Activated CD8-positive, alpha-beta memory T cell treated with anti-CD3 and anti-CD28 coated beads, Interleukin-2, amount 10 ng/mL, durations not matched to agents 7 days and 5 days (primary cell): Measurements from ENCODE around the gene SHISA9. TPM values are rescaled to one million over a fixed set of nuclear protein-coding genes. Genes with fewer than 3 reads are reported as not detected.

Experiments
- ATAC-seq: fragments of 150-1000 bp; cut with Tn5 transposase; one replicate; pipeline ENCODE4 v1.10.0; 2021; ENCODE audit warnings: moderate library complexity
- CTCF ChIA-PET: fragments of 350-600 bp; sonication (Branson Sonifier 250); formaldehyde crosslinking; loops from one replicate; lab custom pipeline; 2021; ENCODE audit warnings: antibody characterized with exemption; lab: Charles Lee
- DNase-seq: peaks from one replicate; pipeline ENCODE4 v3.0.0-alpha.2; 2020
- H3K27ac Mint-ChIP-seq: one replicate; pipeline ENCODE4 v1.8.0; 2021; ENCODE audit warnings: mild to moderate bottlenecking, mixed read lengths
- H3K27me3 Mint-ChIP-seq: one replicate; pipeline ENCODE4 v1.8.0; 2021; ENCODE audit warnings: mixed read lengths
- H3K36me3 Mint-ChIP-seq: one replicate; pipeline ENCODE4 v1.8.0; 2021; ENCODE audit warnings: mild to moderate bottlenecking, mixed read lengths
- H3K4me1 Mint-ChIP-seq: one replicate; pipeline ENCODE4 v1.8.0; 2021; ENCODE audit warnings: mixed read lengths
- H3K4me3 Mint-ChIP-seq: one replicate; pipeline ENCODE4 v1.8.0; 2021; ENCODE audit warnings: mild to moderate bottlenecking, moderate library complexity, mixed read lengths
- H3K9me3 Mint-ChIP-seq: one replicate; pipeline ENCODE4 v1.8.0; 2022; ENCODE audit warnings: low read depth, mixed read lengths
- total RNA-seq, 2 experiments: library from RNA; stranded (reverse); gene quantifications; one replicate each; pipeline ENCODE4 v1.2.3, GENCODE V29; 2021

The SHISA9 gene
- total RNA-seq, 2 experiments from 2014 or later = 0.21 TPM; not detected in 1

GRCh38 chr16:13060932-13061331, 159.5 kb downstream of the SHISA9 start:
- Mint-ChIP-seq H3K4me3 (no peak overlapping the region), H3K4me1 (no peaks in the 10 kb centered on the region), H3K27me3 (no peaks in the 10 kb centered on the region), H3K36me3 (no peaks in the 10 kb centered on the region), H3K9me3 (peaks cover 14% of the 10 kb centered on the region), H3K27ac (no peak overlapping the region)
- CTCF ChIA-PET = no interaction called here
- ATAC-seq (no peak), DNase-seq (no peak)

DNA sequence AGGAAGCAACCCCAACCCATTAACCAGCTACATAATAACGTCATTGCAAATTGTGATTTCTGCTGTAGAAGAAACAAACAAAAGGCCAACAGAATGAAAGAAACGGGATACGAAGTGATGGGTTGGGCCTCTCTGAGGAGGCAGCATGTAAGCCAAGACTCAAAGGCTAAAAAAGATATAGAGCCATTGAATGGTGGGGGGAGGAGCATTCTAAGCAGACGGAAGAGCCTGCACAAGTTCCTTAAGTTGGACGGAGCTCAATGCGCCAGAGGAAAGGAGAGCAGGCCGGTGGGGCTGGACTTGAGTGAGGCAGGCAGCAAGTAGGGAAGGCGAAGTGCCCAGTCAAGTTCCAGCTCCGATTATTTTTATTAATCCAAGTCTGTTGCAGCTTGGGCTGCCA, 160.3 kb downstream of the SHISA9 start:
- Mint-ChIP-seq H3K27me3 (no peaks in the 10 kb centered on the region), H3K9me3 (peaks cover 14% of the 10 kb centered on the region), H3K4me1 (no peaks in the 10 kb centered on the region), H3K36me3 (no peaks in the 10 kb centered on the region), H3K4me3 (no peak overlapping the region), H3K27ac (no peak overlapping the region)
- DNase-seq (no peak), ATAC-seq (no peak)
- CTCF ChIA-PET = no interaction called here

DNA sequence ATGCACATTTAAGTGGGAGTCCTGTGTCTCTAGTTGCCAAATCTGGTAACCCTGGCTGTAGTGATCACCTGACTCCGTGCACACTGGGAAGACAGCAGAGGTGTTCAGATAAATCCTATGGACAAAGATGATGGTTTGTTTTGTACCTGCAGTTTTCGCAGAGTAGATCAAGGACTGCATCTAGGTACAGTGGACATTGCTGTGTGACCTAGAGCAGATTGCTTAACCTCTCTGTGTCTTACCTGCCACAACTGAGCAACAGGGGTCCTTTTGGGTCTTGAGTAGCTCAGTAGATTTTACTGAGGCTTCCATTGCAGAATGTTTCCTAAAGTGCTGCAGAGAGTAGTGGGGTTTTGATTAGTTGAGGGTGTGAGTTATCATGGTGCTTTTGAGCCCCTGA, 160.8 kb downstream of the SHISA9 start:
- ATAC-seq = no peak
- Mint-ChIP-seq H3K27ac (no peak overlapping the region), H3K27me3 (no peaks in the 10 kb centered on the region), H3K4me1 (no peaks in the 10 kb centered on the region), H3K4me3 (no peak overlapping the region), H3K36me3 (no peaks in the 10 kb centered on the region), H3K9me3 (peaks cover 14% of the 10 kb centered on the region)
- no peak for DNase-seq
- CTCF ChIA-PET = no interaction called here

DNA sequence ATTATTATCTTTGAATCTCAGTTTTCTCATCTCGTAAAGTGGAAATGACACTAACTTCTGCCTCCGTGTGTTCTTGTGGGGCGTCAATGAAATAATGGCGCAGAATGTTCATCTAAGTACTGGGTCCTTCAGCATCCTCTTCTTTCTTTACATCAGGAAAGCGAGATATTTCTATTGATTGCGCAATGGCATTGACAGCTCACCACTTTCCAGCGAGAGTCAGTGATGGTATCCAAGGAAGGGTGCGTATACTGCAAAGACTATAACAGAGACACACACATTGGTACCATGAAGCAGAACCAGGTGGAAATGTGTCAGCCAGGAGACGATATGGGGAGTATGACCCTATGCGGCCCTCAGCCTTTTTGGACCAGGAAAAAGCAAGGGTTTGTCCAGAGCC, 162.1 kb downstream of the SHISA9 start:
- H3K27ac Mint-ChIP-seq = no peak overlapping the region
- no peaks in the 10 kb centered on the region for H3K27me3 Mint-ChIP-seq
- H3K4me3 Mint-ChIP-seq = no peak overlapping the region
- DNase-seq = no peak
- CTCF ChIA-PET = no interaction called here
- H3K36me3 Mint-ChIP-seq = no peaks in the 10 kb centered on the region
- no peaks in the 10 kb centered on the region for H3K4me1 Mint-ChIP-seq
- no peak for ATAC-seq
- H3K9me3 Mint-ChIP-seq = peaks cover 15% of the 10 kb centered on the region

DNA sequence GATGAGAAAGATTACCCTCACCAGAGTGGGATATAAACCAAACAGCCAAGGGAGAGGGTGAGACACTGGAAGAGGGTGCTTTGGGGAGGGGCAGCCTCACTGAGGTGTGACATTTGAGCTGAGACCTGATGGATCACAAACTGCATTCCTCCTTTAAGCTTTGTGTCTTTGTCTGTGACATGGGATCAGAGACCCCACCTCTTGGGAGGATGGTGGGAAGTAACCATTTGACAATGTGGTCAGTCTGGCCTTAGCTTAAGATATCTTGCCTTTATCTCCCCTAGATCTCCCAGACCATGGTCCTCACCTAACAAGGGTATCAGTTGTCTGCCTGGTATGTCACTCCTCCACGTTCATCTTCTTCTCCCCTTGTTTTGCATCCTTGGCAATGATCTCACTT, 163.4 kb downstream of the SHISA9 start:
- Mint-ChIP-seq H3K9me3 (peaks cover 18% of the 10 kb centered on the region), H3K27ac (no peak overlapping the region), H3K4me3 (no peak overlapping the region), H3K36me3 (no peaks in the 10 kb centered on the region), H3K4me1 (no peaks in the 10 kb centered on the region), H3K27me3 (no peaks in the 10 kb centered on the region)
- DNase-seq (no peak), ATAC-seq (no peak)
- CTCF ChIA-PET = no interaction called here

- Mint-ChIP-seq H3K9me3 (peaks cover 20% of the 10 kb centered on the region), H3K27me3 (no peaks in the 10 kb centered on the region), H3K36me3 (no peaks in the 10 kb centered on the region), H3K27ac (no peak overlapping the region), H3K4me3 (no peak overlapping the region), H3K4me1 (no peaks in the 10 kb centered on the region)
- ATAC-seq = no peak
- no peak for DNase-seq
- CTCF ChIA-PET = no interaction called here
Observed at GRCh38 chr16:13067648-13068047, 166.2 kb downstream of the SHISA9 start.

GRCh38 chr16:13068912-13069583, 167.7 kb downstream of the SHISA9 start:
- CTCF ChIA-PET = no interaction called here
- Mint-ChIP-seq H3K9me3 (peaks cover 17% of the 10 kb centered on the region), H3K36me3 (no peaks in the 10 kb centered on the region), H3K27ac (no peak overlapping the region), H3K4me1 (no peaks in the 10 kb centered on the region), H3K4me3 (no peak overlapping the region), H3K27me3 (no peaks in the 10 kb centered on the region)
- ATAC-seq (no peak), DNase-seq (no peak)

GRCh38 chr16:13070268-13070667, 168.9 kb downstream of the SHISA9 start:
- CTCF ChIA-PET = no interaction called here
- H3K27ac Mint-ChIP-seq = no peak overlapping the region
- ATAC-seq (no peak), DNase-seq (no peak)
- no peaks in the 10 kb centered on the region for H3K27me3 Mint-ChIP-seq
- no peaks in the 10 kb centered on the region for H3K36me3 Mint-ChIP-seq
- H3K4me3 Mint-ChIP-seq = no peak overlapping the region
- H3K9me3 Mint-ChIP-seq = peaks cover 12% of the 10 kb centered on the region
- no peaks in the 10 kb centered on the region for H3K4me1 Mint-ChIP-seq

DNA sequence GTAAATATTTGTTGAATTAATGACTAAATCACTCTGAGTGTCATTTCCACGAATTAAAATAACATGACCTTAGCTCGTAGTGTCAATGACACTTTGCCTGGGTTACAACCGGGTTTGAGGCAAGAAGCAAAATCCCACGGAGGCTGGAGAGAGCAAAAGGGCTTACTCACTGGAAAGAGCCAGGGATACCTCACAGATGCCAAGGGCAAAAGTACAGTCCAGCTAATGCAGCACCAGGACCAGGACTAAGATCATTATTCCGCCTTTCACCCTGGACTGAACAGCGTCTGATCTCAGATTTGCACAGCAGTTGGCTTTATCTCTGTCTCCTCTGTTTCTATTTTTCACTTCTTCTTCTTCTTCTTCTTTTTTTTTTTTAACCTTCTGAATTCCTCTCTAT, 175.5 kb downstream of the SHISA9 start:
- Mint-ChIP-seq H3K27me3 (no peaks in the 10 kb centered on the region), H3K4me1 (no peaks in the 10 kb centered on the region), H3K36me3 (no peaks in the 10 kb centered on the region), H3K4me3 (no peak overlapping the region), H3K27ac (no peak overlapping the region), H3K9me3 (no peaks in the 10 kb centered on the region)
- DNase-seq (no peak), ATAC-seq (no peak)
- CTCF ChIA-PET = no interaction called here

DNA sequence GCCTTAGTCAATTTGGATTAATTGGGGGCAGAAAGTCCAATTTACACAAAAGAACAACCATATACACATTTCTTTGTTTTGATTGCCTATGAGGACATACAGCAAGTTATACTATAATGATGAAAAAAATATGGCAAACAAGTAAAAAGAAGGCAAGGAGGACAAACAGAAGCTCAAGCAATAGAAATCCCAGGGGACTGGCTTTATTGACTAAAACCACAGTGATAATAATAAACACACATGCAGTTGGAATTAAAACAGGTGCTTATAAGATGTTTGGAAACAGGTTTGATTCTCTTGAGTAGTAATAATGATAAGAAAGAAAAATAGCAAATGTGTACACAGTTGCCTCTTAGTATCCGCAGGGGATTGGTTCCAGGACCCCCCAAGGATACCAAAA, 176.4 kb downstream of the SHISA9 start:
- CTCF ChIA-PET = no interaction called here
- ATAC-seq = no peak
- no peak overlapping the region for H3K4me3 Mint-ChIP-seq
- H3K9me3 Mint-ChIP-seq = no peaks in the 10 kb centered on the region
- H3K4me1 Mint-ChIP-seq = no peaks in the 10 kb centered on the region
- no peak for DNase-seq
- H3K36me3 Mint-ChIP-seq = no peaks in the 10 kb centered on the region
- no peak overlapping the region for H3K27ac Mint-ChIP-seq
- H3K27me3 Mint-ChIP-seq = no peaks in the 10 kb centered on the region

DNA sequence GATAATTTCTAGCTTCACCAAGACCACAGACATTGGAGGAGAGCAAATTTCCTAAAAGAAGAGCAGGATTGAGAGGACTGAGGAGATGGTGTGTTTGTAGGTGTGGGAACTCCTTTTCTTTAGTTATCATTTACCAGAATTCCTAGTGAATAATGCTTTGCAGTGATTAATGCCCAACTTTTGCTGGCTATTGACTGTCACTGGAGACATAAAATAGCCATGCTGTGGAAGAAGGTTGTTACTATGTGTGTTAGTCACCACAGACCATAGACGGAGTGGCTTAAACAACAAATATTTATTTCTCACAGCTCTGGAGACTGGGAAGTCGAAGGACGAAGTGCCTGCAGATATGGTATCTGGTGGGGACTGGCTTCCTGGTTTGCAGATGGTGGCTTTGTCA, 179.1 kb downstream of the SHISA9 start:
- Mint-ChIP-seq H3K27me3 (no peaks in the 10 kb centered on the region), H3K4me1 (no peaks in the 10 kb centered on the region), H3K27ac (no peak overlapping the region), H3K36me3 (no peaks in the 10 kb centered on the region), H3K9me3 (no peaks in the 10 kb centered on the region), H3K4me3 (no peak overlapping the region)
- CTCF ChIA-PET = no interaction called here
- DNase-seq = no peak
- ATAC-seq = no peak

- Mint-ChIP-seq H3K4me1 (no peaks in the 10 kb centered on the region), H3K9me3 (peaks cover 4% of the 10 kb centered on the region), H3K27ac (no peak overlapping the region), H3K27me3 (no peaks in the 10 kb centered on the region), H3K4me3 (no peak overlapping the region), H3K36me3 (no peaks in the 10 kb centered on the region)
- CTCF ChIA-PET = no interaction called here
- ATAC-seq (no peak), DNase-seq (no peak)
Observed at GRCh38 chr16:13081825-13082331, 180.5 kb downstream of the SHISA9 start.

DNA sequence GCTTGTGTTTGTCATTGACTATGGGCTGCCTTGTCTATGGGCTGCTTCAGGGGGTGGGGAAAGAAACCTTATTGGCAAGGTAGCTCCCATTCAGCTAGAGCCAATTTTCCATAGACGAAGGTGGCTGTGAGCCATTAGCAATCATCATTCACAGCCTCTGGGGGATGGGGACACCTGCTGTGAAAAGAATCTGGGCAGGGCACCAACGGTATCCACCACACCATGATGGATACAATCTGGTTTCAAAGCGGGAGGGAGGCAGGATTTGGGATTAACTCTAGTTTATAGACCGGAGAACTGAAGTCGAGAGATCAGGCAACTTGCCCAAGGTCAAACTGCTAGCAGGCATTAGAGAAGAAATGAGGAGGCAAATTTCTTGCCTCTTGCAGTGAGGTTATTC, 182.3 kb downstream of the SHISA9 start:
- peaks cover 4% of the 10 kb centered on the region for H3K9me3 Mint-ChIP-seq
- CTCF ChIA-PET = no interaction called here

DNA sequence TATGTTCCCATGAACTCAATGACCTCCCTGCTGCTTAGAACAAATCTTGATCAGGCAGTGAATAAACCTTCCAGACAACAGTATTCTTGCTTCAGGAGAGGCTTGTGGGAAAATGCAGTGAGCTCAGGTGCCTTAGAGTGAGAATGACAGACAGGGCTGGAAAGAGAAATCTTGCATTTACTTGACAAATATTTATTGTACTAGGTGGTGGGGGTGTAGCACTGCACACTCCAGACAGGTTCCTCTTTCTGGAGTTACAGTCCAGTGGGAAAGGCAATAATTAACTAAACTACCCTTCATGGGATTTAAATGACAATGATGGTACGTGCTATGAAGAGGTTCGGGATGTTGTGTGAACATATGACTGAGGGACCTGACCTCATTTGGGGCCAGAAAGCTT, 182.9 kb downstream of the SHISA9 start:
- ATAC-seq = no peak
- Mint-ChIP-seq H3K36me3 (no peaks in the 10 kb centered on the region), H3K27me3 (no peaks in the 10 kb centered on the region), H3K4me3 (no peak overlapping the region), H3K9me3 (peaks cover 4% of the 10 kb centered on the region), H3K27ac (no peak overlapping the region), H3K4me1 (no peaks in the 10 kb centered on the region)
- DNase-seq = no peak
- CTCF ChIA-PET = no interaction called here

More for the DNA sequence above, 182.3 kb downstream of the SHISA9 start:
- Mint-ChIP-seq H3K36me3 (no peaks in the 10 kb centered on the region), H3K4me3 (no peak overlapping the region), H3K27ac (no peak overlapping the region), H3K27me3 (no peaks in the 10 kb centered on the region), H3K4me1 (no peaks in the 10 kb centered on the region)
- ATAC-seq (no peak), DNase-seq (no peak)
